Measurements from ENCODE around the gene ZNF808.

GRCh38 chr19:52518646-52519045, 8.8 kb upstream of the ZNF808 start:
- TF ChIP-seq GABPB2 (CRISPR knock-in tag; conservative IDR thresholded peaks at IDR 0.05) (no peak), EP300 (IDR thresholded peaks at IDR 0.05; ENCODE audit: low read length) (no peak), POLR2AphosphoS5 (IDR thresholded peaks at IDR 0.05; ENCODE audit: control insufficient read depth, insufficient read depth, low read depth, low read length) (no peak), NFYB (IDR thresholded peaks at IDR 0.05; ENCODE audit: extremely low read depth, insufficient read length) (no peak), L3MBTL2 (IDR thresholded peaks at IDR 0.05) (no peak), GTF2E2 (tag; IDR thresholded peaks at IDR 0.05) (no peak), MYC (IDR thresholded peaks at IDR 0.05; ENCODE audit: low read depth, low read length) (no peak), MYC (CRISPR knock-in tag; IDR thresholded peaks at IDR 0.05; ENCODE audit: borderline replicate concordance, low read depth) (no peak), ZNF609 (CRISPR knock-in tag; IDR thresholded peaks at IDR 0.05; ENCODE audit: borderline replicate concordance) (no peak), MAFK (IDR thresholded peaks at IDR 0.05; ENCODE audit: low read length) (no peak), USF2 (CRISPR knock-in tag; IDR thresholded peaks at IDR 0.05) (no peak), MXD1 (CRISPR knock-in tag; IDR thresholded peaks at IDR 0.05; ENCODE audit: borderline replicate concordance, poor library complexity, severe bottlenecking) (no peak), CTCF (IDR thresholded peaks at IDR 0.05 in 2 of 3, conservative IDR thresholded peaks at IDR 0.05 in 1 of 3; ENCODE audit: insufficient read depth in 2 of 3, low read depth in 1 of 3, low read length in 3 of 3) (no peak)
